CD4-positive, alpha-beta T cell treated with Interleukin-12 subunit alpha and Interleukin-12 subunit beta, for 1 hour (primary cell): ENCODE measurements around the gene FGGY.
"Not testable (repeated sequence)": the region's sequence is repeated elsewhere in the genome, so short reads cannot be mapped to it uniquely, and the experiment has no call there.

Experiments used
- DNase-seq: peaks from one replicate; pipeline ENCODE4 v3.0.0-alpha.2; 2020

The FGGY gene

GRCh38 chr1:59718064-59718988, 421.4 kb downstream of the FGGY start:
- DNase-seq, result no peak

GRCh38 chr1:59718989-59719360, 422.1 kb downstream of the FGGY start:
- DNase-seq, result no peak

GRCh38 chr1:59720326-59721115, 423.6 kb downstream of the FGGY start:
- DNase-seq, result no peak

- no peak for DNase-seq
Observed at GRCh38 chr1:59730302-59730701, 433.4 kb downstream of the FGGY start.

GRCh38 chr1:59730759-59731478, 434.0 kb downstream of the FGGY start:
- no peak for DNase-seq

- DNase-seq, result no peak
Observed at GRCh38 chr1:59731591-59731990, 434.7 kb downstream of the FGGY start.

GRCh38 chr1:59732214-59732955, 435.5 kb downstream of the FGGY start:
- DNase-seq, result no peak

- no peak for DNase-seq
Observed at GRCh38 chr1:59733443-59734141, 436.7 kb downstream of the FGGY start.

GRCh38 chr1:59735927-59736326, 439.0 kb downstream of the FGGY start:
- not testable (repeated sequence) for DNase-seq

- no peak for DNase-seq
Observed at GRCh38 chr1:59736744-59737143, 439.9 kb downstream of the FGGY start.

GRCh38 chr1:59737638-59738037, 440.7 kb downstream of the FGGY start:
- no peak for DNase-seq

- no peak for DNase-seq
Observed at GRCh38 chr1:59738152-59738551, 441.3 kb downstream of the FGGY start.

GRCh38 chr1:59738591-59739015, 441.7 kb downstream of the FGGY start:
- DNase-seq, result no peak

- no peak for DNase-seq
Observed at GRCh38 chr1:59739111-59739510, 442.2 kb downstream of the FGGY start.

- DNase-seq, result no peak
Observed at GRCh38 chr1:59742526-59742925, 445.6 kb downstream of the FGGY start.

- no peak for DNase-seq
Observed at GRCh38 chr1:59743324-59744091, 446.6 kb downstream of the FGGY start.

GRCh38 chr1:59747420-59748024, 450.6 kb downstream of the FGGY start:
- DNase-seq, result no peak

- no peak for DNase-seq
Observed at GRCh38 chr1:59748123-59748522, 451.2 kb downstream of the FGGY start.

- DNase-seq, result no peak
Observed at GRCh38 chr1:59750328-59751003, 453.6 kb downstream of the FGGY start.

GRCh38 chr1:59751004-59751395, 454.1 kb downstream of the FGGY start:
- no peak for DNase-seq
